ENCODE results near the gene NXPH4.

- TF ChIP-seq, protein P1, sequence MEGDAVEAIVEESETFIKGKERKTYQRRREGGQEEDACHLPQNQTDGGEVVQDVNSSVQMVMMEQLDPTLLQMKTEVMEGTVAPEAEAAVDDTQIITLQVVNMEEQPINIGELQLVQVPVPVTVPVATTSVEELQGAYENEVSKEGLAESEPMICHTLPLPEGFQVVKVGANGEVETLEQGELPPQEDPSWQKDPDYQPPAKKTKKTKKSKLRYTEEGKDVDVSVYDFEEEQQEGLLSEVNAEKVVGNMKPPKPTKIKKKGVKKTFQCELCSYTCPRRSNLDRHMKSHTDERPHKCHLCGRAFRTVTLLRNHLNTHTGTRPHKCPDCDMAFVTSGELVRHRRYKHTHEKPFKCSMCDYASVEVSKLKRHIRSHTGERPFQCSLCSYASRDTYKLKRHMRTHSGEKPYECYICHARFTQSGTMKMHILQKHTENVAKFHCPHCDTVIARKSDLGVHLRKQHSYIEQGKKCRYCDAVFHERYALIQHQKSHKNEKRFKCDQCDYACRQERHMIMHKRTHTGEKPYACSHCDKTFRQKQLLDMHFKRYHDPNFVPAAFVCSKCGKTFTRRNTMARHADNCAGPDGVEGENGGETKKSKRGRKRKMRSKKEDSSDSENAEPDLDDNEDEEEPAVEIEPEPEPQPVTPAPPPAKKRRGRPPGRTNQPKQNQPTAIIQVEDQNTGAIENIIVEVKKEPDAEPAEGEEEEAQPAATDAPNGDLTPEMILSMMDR (conservative IDR thresholded peaks at IDR 0.05), result no peak
- TF ChIP-seq ZFX (IDR thresholded peaks at IDR 0.05), result no peak
Observed at GRCh38 chr12:57202321-57202720, 14.3 kb upstream of the NXPH4 start.
